ENCODE results near the gene PARVA.

Gene PARVA

GRCh38 chr11:12403997-12404350 is 26.6 kb downstream of the PARVA start:
- no peak for DNase-seq (ENCODE audit: low read depth)

DNA sequence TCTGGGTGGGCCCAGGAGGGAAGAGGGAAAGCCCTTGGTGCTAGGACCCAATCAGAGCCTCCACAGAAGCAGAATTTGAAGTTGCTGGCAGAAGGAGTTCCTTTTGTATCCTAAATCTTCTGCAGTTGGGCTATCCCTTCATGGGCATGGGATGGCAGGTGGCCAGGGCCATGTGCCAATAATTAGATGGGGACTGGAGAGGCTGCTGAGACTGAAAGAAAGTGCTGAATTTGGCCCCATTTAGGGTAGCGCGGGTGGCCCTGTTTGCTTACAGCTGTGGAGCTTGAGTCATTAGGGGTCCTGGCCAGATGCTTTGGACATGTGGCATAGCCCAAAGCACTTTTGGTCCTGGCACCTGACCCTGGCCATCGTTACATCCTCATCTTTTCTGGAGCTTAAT is 27.1 kb downstream of the PARVA start:
- no peak for DNase-seq (ENCODE audit: low read depth)

DNA sequence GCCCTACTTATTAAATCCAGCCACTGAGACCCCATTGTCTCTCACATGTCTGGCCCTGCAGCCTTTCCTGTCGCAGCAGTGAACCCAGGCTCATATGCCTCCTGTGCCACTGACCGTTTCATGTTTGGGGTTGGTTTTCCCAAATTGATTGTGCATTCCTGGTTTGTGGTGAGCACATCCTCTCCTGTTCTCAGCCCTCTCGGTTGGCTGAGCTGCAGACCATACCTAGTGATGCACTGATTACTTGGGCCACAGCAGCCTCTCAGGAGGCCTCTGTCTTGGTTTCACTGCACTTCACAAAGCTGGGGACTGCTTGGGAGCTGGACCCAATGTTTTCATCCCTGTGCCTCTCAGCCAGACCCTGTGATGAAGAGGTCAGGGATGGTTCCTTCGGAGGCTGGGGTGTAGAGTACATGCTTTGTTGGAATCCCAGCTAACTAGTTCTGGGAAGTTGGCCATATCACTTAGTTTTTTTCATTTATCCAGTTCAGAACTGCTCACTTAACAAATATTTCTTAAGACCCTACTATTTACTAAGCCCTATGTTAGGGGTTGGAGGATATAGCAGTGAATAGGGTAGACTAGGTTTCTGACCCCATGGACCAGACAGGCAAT is 30.9 kb downstream of the PARVA start:
- no peak for DNase-seq (ENCODE audit: low read depth)

- DNase-seq (ENCODE audit: low read depth), result no peak
Measured at GRCh38 chr11:12409621-12410005, 32.2 kb downstream of the PARVA start.

GRCh38 chr11:12410006-12410728 is 32.8 kb downstream of the PARVA start:
- DNase-seq (ENCODE audit: low read depth), result no peak

- no peak for DNase-seq (ENCODE audit: low read depth)
Measured at GRCh38 chr11:12411393-12411792, 34.0 kb downstream of the PARVA start.

- peak; percentile 84 for DNase-seq (ENCODE audit: low read depth)
Measured at GRCh38 chr11:12411806-12412727, 34.7 kb downstream of the PARVA start.

DNA sequence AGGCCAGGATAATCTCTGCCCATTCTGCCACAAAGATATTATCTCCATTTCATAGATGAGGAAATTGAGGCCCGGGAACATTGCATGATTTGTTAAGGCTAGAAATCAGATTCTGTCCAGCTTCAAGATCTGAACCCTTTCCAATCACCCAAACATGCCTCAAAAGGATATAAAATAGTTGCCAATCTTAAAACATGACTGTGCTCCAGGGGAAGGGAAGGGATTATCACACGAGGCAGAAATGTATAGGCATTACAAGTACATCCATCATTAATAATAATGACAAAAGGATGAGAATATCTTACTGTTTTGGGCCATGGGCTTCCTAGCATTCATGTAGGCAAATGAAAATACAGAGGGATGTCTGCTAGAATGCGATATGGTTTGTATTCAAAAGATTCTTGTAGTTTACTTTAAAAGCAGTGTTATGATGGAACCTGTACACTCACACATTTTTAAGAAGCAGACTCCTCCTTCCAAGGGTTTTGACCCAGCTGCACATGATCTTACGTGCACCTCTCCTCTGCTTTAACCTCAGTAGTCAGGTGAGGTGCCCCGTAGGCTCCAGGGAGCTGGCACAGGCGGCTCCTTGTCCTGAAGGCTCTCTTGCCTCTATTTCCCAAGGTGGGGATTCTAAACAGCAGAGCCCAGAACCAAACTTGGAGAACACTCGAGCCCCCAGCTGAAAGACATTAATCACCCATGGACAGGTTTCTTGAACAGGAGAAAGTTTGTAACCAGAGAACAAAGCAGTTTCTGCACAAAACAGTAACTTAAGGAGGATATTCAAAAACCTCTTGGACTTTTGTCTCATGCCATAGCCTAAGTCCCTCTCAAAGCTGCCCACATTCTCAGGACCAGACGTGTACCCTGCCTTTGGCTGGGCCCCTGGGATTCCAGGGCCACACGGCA is 36.0 kb downstream of the PARVA start:
- no peak for DNase-seq (ENCODE audit: low read depth)

- no peak for DNase-seq (ENCODE audit: low read depth)
Measured at GRCh38 chr11:12414611-12415010, 37.2 kb downstream of the PARVA start.

GRCh38 chr11:12415342-12415966 is 38.1 kb downstream of the PARVA start:
- no peak for DNase-seq (ENCODE audit: low read depth)

DNA sequence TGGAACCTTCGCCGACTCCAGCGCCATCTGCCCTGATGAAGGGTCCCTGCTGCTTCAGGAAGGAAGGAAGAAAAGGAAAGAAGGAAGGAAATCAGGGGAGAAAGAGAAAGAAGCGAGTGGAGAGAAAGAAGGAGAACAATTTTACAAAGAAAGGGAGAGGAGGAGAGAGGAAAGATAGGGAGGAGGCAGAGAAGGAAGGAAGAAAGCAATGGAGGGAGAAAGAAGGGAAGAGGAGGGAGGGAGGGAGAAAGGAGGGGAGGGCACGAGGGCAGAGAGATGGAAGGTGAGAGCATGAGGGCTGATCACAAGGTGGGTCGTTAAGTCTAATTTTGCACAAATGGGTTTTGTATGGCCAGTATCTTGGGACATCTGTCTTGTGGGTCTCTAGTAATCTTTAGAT is 39.2 kb downstream of the PARVA start:
- no peak for DNase-seq (ENCODE audit: low read depth)

DNA sequence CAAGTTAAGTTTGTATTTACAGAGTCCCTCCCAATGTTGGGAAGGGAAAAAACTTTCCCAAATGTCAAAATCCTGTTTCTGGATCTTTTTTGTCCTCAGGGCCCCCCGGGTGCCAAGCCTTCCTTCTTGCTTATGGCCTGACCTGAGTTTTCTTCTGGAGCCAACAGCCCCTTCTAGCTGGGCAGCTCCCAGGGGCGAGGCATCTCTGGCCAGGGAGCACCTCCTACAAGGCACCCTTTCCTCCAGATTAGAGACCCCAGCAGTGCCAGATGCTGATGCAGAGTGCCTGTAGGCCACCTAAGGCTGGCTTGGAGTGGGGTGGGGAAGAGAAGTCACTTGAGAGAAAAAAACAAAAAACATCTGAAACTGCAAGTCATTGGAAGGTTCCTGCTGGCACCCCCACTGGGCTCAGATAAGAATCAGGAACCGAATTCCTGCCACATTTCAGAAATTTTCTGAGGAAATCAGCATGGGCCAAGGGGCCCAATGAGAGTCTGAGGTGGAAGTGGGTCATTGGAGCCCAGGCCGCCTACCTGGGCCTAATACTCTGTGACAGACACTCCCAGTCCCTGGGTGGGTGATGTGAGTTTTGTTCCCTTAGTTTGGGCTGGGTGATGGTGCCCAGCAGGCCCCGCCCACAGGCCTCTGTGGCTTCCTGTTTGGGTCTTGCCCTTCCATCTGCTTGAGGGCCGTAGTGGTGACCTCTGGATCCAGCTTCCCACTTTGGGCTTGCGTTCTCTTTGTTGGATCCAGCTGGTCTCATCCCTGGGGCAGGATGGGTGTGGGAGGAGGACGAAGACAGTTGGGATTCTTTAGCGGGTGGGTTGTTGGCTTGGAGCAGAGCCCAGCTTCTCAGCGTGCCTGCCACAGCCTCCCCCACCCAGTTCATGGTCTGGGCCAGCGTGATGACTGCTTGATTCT is 40.6 kb downstream of the PARVA start:
- DNase-seq (ENCODE audit: low read depth), result no peak

- no peak for DNase-seq (ENCODE audit: low read depth)
Measured at GRCh38 chr11:12420040-12420439, 42.7 kb downstream of the PARVA start.

DNA sequence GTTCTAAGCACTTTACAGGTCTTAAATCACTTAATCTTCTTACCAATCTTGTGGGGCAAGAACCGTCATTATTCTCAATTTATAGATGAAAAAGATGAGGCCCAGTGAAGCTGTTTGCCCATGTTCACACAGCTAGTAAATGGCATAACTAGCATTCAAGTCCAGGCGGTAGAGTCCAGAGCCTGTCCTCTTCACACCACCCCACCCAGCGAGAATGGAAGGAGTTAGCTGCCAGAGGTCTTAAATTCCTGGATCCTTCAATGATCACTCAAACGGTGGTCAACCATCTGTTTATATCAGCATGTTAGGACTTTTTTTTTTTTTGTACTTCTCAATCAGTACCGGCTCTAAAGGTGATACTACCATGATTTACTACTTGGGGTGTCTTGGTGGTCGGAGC is 43.3 kb downstream of the PARVA start:
- DNase-seq (ENCODE audit: low read depth), result no peak

GRCh38 chr11:12421386-12421785 is 44.0 kb downstream of the PARVA start:
- no peak for DNase-seq (ENCODE audit: low read depth)

GRCh38 chr11:12426176-12426575 is 48.8 kb downstream of the PARVA start:
- no peak for DNase-seq (ENCODE audit: low read depth)

DNA sequence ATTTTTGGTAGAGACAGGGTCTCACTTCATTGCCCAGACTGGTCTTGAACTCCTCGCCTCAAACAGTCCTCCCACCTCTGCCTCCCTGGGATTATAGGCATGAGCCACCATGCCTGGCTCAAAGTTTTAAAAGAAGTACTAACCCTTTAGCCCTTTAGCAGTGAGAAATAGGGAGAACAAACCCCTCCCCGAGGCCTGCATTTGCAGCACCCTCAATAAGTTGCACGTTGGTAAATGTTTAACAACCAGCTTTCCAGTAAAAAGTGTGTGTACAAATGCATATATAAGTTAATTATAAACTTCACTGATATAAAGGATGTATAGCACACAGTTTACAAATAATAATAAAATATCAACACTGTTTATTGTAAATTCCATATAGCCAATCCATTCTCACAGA is 51.8 kb downstream of the PARVA start:
- no peak for DNase-seq (ENCODE audit: low read depth)

DNA sequence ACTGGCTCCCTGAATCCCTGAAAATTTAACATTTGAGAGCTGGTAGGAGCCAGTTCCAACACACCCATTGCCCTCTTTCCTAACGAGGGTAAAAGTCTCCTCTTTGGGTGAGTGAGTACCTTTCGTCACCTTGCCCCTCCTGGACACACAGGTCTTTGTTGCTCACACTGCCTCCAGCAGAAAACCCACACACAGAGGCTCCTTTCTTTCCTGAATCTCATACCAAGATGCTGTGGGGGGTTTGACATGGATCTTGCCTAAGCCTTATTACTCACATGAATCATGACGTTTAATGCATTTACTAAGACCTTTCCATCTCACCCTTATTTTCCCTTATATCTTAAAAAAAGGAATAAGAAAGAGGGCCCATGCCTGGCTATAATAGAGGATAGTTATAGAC is 53.0 kb downstream of the PARVA start:
- no peak for DNase-seq (ENCODE audit: low read depth)

DNA sequence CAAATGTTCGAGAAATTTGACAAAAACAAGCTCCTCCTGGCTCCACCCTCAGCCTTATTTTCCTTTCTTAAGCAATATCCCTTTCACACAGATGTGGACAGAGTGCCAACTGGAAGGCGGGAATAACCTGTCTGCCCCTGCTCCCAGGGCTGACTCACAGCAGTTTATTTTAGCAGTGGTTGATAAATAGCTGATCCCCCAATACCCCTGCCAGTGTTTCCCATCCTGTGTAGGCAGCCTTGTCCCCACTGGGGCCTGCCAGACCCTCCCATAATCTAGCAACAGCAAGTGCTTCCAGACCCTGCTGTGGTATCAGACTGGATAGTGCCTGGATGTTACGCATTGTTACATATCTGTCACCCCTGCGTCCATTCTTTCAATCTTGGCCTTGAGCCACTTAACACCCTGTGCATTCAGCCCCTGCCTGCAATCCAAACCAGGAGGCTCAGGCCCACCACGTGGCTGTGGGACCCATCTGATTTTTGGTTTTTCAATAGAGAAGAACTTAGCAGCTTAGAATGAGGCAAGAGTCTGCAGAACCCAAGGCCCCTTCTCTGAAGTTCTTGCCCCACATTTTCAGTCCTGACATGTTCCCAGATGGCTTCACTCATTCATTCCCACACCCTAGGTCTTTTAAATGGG is 53.7 kb downstream of the PARVA start:
- peak; percentile 74 for DNase-seq (ENCODE audit: low read depth)

DNA sequence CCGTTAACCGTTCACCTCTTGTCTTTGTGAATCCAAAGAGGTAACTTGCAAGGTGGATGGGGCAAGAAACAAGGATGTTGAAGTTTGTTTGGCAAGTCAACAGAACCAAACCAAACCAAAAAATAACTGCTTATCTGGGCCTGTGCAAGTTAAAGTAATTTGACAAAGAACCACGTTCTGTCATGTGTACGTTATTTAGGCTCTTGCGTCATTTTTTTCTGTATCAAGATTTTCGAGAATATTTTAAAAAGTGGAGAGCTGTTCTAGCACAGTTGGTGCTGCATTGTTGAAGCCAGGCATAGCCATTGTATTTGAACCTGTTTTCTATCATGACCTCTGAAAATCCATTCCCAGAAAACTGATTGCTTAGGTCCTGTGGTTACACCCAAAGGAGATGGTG is 55.1 kb downstream of the PARVA start:
- no peak for DNase-seq (ENCODE audit: low read depth)
